OCI-LY1 (cell line): ENCODE data around the gene CAPRIN2.

Experiments used
- H2AFZ ChIP-seq: fragments of 200-600 bp; sonication (generic), shearing (Covaris generic); 2 replicates; pipeline ENCODE4 v1.6.0; 2014; ENCODE audit warnings: antibody characterized with exemption, mild to moderate bottlenecking, low read length
- H3F3A ChIP-seq: fragments of 200-600 bp; sonication (generic), shearing (Covaris generic); 2 replicates; pipeline ENCODE4 v1.6.0; 2014; ENCODE audit warnings: mild to moderate bottlenecking, antibody characterized with exemption, low read length, moderate library complexity; ENCODE audit not compliant: insufficient read depth
- H3K27ac ChIP-seq: fragments of 200-600 bp; sonication (generic); 2 replicates; pipeline ENCODE4 v1.5.1; 2014; ENCODE audit warnings: low read length, mixed run types, mild to moderate bottlenecking, low read depth; ENCODE audit not compliant: poor library complexity, severe bottlenecking
- H3K27me3 ChIP-seq: fragments of 200-600 bp; sonication (generic); 2 replicates; pipeline ENCODE4 v1.6.0; 2014; ENCODE audit warnings: antibody characterized with exemption, mild to moderate bottlenecking, low read length, moderate library complexity; ENCODE audit not compliant: insufficient read depth
- H3K36me3 ChIP-seq: fragments of 200-600 bp; sonication (generic); 2 replicates; pipeline ENCODE4 v1.6.1; 2014; ENCODE audit warnings: mild to moderate bottlenecking, antibody characterized with exemption, low read length, moderate library complexity, mixed read lengths; ENCODE audit not compliant: insufficient read depth
- H3K4me1 ChIP-seq: fragments of 200-600 bp; sonication (generic); 2 replicates; pipeline ENCODE4 v1.5.1; 2014; ENCODE audit warnings: mild to moderate bottlenecking, low read length, moderate library complexity; ENCODE audit not compliant: insufficient read depth, severe bottlenecking
- H3K4me2 ChIP-seq: fragments of 200-600 bp; sonication (generic), shearing (Covaris generic); 2 replicates; pipeline ENCODE4 v1.6.1; 2014; ENCODE audit warnings: low read length
- H3K4me3 ChIP-seq: fragments of 200-600 bp; sonication (generic); 2 replicates; pipeline ENCODE4 v1.5.1; 2014; ENCODE audit warnings: low read length, low read depth, mild to moderate bottlenecking, mixed read lengths; ENCODE audit not compliant: poor library complexity, severe bottlenecking
- H3K79me2 ChIP-seq: fragments of 200-600 bp; shearing (Covaris generic); 2 replicates; pipeline ENCODE4 v1.6.1; 2016; ENCODE audit warnings: mixed run types, low read length, mixed read lengths; ENCODE audit not compliant: insufficient read depth
- H3K9ac ChIP-seq: fragments of 200-600 bp; sonication (generic), shearing (Covaris generic); 2 replicates; pipeline ENCODE4 v1.6.1; 2014; ENCODE audit warnings: mild to moderate bottlenecking, low read length, mixed read lengths
- H3K9me2 ChIP-seq: fragments of 200-600 bp; sonication (generic), shearing (Covaris generic); 2 replicates; pipeline ENCODE4 v1.6.1; 2014; ENCODE audit warnings: low read depth, mild to moderate bottlenecking, low read length, mixed read lengths
- H3K9me3 ChIP-seq: fragments of 200-600 bp; shearing (Covaris generic); 2 replicates; pipeline ENCODE4 v1.6.1; 2014; ENCODE audit warnings: low read length, mixed read lengths
- H4K20me1 ChIP-seq: fragments of 200-600 bp; sonication (generic), shearing (Covaris generic); 2 replicates; pipeline ENCODE4 v1.6.0; 2016; ENCODE audit warnings: mild to moderate bottlenecking, low read length; ENCODE audit not compliant: insufficient read depth
- EZH2 ChIP-seq: fragments of 200-600 bp; sonication (generic), shearing (Covaris generic); IDR thresholded peaks from 2 replicates; pipeline ENCODE4 v1.8.0; 2017; ENCODE audit warnings: borderline replicate concordance, mixed run types, mild to moderate bottlenecking, antibody characterized with exemption, low read length, moderate library complexity, mixed read lengths
- TF ChIP-seq, protein P1 (sequence below): fragments of 200-600 bp; sonication (generic), shearing (Covaris generic); IDR thresholded peaks from 2 replicates; pipeline ENCODE4 v1.5.1; 2017; ENCODE audit warnings: mild to moderate bottlenecking, antibody characterized with exemption, low read length, moderate library complexity, mixed read lengths

Gene CAPRIN2

DNA sequence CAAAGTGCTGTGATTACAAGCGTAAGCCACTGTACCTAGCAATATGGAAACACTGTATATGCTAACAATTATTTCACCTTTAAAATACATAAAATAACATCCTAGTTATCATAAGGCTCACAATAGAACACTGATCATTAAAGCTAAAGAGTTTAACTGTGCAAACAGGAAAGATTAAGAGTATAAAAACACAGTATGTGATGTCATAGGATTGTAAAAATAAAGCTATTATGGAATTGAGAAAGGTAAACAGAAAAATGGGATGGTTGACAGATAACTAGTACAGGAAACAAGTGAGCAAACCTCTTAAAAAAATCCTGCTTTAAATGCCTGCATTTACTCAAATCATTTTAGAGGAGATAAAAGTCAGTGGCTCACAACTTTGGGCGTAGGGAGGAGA lies 48.3 kb downstream of the CAPRIN2 start:
- no peaks in the 10 kb centered on the region for H3F3A ChIP-seq
- H3K9me2 ChIP-seq, result no peaks in the 10 kb centered on the region
- H3K36me3 ChIP-seq, result peaks cover 9% of the 10 kb centered on the region
- no peak overlapping the region for H2AFZ ChIP-seq
- no peak overlapping the region for H3K4me2 ChIP-seq
- H4K20me1 ChIP-seq, result no peaks in the 10 kb centered on the region
- H3K4me3 ChIP-seq, result no peak overlapping the region
- TF ChIP-seq, protein P1, sequence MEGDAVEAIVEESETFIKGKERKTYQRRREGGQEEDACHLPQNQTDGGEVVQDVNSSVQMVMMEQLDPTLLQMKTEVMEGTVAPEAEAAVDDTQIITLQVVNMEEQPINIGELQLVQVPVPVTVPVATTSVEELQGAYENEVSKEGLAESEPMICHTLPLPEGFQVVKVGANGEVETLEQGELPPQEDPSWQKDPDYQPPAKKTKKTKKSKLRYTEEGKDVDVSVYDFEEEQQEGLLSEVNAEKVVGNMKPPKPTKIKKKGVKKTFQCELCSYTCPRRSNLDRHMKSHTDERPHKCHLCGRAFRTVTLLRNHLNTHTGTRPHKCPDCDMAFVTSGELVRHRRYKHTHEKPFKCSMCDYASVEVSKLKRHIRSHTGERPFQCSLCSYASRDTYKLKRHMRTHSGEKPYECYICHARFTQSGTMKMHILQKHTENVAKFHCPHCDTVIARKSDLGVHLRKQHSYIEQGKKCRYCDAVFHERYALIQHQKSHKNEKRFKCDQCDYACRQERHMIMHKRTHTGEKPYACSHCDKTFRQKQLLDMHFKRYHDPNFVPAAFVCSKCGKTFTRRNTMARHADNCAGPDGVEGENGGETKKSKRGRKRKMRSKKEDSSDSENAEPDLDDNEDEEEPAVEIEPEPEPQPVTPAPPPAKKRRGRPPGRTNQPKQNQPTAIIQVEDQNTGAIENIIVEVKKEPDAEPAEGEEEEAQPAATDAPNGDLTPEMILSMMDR, result no peak
- TF ChIP-seq EZH2, result no peak
- no peak overlapping the region for H3K9ac ChIP-seq
- H3K27ac ChIP-seq, result no peak overlapping the region
- no peaks in the 10 kb centered on the region for H3K79me2 ChIP-seq
- H3K9me3 ChIP-seq, result no peaks in the 10 kb centered on the region
- H3K27me3 ChIP-seq, result no peaks in the 10 kb centered on the region
- no peaks in the 10 kb centered on the region for H3K4me1 ChIP-seq

DNA sequence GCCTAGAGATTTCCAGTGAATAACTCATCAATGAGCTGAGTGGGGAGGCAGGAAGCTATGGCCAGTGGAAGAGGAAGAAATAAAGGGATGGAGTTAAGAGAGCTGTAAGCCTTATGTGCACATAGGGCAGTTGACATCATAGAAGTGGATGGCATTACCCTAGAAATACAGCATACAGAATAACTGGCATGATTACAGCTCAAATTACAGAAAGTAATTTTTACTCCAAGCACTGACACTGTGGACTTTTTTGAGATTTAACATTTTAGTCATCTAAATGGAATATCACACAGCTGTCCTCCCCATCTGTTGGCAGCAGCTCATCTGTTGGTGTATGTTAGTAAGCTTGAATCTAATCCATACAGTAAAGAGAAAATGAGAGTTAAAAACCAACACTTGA lies 53.7 kb downstream of the CAPRIN2 start:
- Histone ChIP-seq H4K20me1 (no peaks in the 10 kb centered on the region), H3K4me3 (no peak overlapping the region), H2AFZ (no peak overlapping the region), H3K9me3 (no peaks in the 10 kb centered on the region), H3K4me2 (no peak overlapping the region), H3F3A (no peaks in the 10 kb centered on the region), H3K27me3 (no peaks in the 10 kb centered on the region), H3K79me2 (no peaks in the 10 kb centered on the region), H3K9ac (no peak overlapping the region), H3K36me3 (no peaks in the 10 kb centered on the region), H3K4me1 (peaks cover 5% of the 10 kb centered on the region), H3K9me2 (no peaks in the 10 kb centered on the region), H3K27ac (no peak overlapping the region)
- TF ChIP-seq, protein P1, result no peak
- no peak for TF ChIP-seq EZH2

DNA sequence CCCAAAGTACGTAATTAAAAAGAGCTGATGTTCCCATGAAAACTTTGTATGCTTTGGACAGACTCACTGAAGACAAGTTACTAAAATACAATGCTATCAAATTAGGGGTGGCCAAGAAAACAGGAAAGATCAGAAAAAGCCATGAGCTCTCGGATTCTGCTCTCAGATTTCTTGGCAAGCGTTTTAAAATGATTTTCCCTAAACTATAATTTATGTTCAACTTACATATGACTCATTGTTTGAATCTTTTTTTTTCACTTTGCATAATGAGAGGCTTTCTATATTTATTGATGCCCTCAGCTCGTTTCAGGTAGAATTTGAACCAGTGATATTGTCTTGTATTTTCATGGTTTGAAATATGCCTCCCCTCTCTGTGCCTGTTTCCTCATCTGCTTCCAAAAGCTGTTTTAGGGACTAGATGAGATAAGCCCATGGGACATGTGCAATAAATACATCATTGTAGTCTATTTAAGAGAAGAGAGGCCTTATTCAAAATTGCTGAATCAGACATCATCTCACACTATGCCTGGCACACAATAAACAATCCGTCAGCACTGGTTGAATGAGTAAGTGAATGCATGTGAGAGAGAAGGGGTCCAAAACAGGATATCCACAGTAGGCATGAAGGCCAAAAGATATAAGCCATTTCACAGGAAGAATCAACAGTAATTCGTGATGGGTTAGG lies 54.4 kb downstream of the CAPRIN2 start:
- H3K4me2 ChIP-seq, result no peak overlapping the region
- TF ChIP-seq EZH2, result no peak
- TF ChIP-seq, protein P1, result no peak
- no peaks in the 10 kb centered on the region for H3K9me2 ChIP-seq
- H3K9me3 ChIP-seq, result no peaks in the 10 kb centered on the region
- H3K27me3 ChIP-seq, result no peaks in the 10 kb centered on the region
- H3K79me2 ChIP-seq, result no peaks in the 10 kb centered on the region
- H3F3A ChIP-seq, result no peaks in the 10 kb centered on the region
- no peak overlapping the region for H3K4me3 ChIP-seq
- no peaks in the 10 kb centered on the region for H3K36me3 ChIP-seq
- H3K4me1 ChIP-seq, result peaks cover 6% of the 10 kb centered on the region
- no peak overlapping the region for H3K9ac ChIP-seq
- H3K27ac ChIP-seq, result no peak overlapping the region
- no peak overlapping the region for H2AFZ ChIP-seq
- no peaks in the 10 kb centered on the region for H4K20me1 ChIP-seq
